HG02938 (cell line): Measurements from ENCODE around the gene SLC2A8.

Experiments used
- ATAC-seq: cut with Tn5 transposase; IDR thresholded peaks from one replicate; pipeline ENCODE4 v1.9.1; 2021; ENCODE audit warnings: mild to moderate bottlenecking, moderate library complexity; ENCODE audit not compliant: unreplicated experiment

The SLC2A8 gene

DNA sequence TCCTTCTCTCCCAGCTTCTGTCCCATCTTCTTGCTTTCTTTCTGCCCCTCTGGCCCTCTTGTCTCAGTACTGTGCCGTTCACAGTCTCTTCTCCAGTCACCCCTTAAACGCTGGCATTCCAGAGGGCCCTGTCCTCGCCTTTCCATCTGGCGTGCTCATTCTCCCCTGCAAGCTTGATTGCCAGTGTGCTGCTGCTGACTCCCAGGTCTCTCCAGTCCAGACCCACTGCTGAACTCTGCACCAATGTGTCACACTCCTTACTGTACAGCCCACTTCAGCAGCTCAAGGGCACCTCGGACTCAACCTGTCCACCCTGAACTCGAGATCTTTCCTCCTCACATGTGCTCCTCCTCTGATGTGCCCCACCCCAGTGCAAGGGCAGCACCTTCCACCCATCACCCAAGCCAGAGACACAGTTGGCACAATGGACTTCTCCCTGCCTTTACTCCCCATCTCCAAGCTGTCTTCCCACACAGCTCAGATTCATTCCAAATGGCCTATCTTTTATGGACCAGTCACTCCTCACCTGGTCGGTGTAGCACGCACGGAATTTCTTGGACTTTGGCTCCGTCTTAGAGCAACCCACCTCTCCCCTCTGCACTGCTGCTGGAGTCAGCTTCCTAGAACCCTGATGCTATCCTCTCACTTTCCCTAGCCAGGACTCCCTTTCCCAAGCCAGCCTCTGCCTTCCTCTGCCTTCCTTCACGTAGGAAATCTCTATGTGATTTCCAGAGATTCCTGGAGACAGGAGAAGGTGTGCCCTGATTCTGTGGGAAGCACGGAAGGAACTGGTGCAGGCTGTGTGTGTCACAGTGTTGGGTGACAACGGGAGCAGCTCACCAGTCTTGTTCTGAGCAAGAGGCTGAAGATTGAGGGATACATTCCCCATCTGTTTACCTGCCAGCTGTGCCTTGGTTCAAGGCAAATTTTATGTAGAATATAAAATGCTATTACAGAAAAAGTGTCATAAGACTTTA, 26.0 kb upstream of the SLC2A8 start:
- ATAC-seq, result no peak

DNA sequence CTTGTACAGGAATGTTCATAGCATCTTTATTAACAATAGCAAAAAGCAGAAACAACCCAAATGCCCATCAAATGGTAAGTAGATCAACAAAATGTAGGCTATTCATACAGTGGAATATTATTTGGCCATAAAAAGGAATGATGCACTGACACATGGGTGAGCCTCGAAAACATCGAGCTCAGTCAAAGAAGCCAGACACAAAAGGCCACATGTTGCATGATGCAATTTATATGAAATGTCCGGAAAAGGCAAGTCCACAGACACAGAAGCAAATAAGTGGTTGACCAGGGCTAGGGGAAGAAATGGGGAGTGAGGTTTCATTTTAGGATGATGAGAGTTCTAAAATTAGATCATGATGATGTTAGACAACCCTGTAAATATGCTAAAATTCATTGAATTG, 16.5 kb upstream of the SLC2A8 start:
- ATAC-seq, result no peak

DNA sequence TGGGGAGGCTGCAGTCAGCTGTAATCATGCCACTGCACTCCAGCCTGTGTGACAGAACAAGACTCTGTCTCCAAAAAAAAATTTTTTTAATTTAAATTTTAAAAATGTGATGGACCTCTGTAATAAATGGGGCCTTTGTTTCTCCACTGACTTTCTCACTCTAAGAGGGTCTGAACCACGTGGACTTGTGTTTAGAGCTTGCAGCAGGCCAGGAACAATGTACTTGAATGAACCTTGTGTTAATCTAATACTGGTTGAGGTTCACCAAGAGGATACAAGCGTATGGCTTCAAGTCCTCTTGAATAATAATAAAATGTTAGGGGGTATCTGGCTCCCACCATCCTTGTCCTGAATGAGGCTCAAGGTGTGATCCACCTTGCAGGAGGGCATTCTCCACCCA, 14.4 kb upstream of the SLC2A8 start:
- ATAC-seq, result no peak

DNA sequence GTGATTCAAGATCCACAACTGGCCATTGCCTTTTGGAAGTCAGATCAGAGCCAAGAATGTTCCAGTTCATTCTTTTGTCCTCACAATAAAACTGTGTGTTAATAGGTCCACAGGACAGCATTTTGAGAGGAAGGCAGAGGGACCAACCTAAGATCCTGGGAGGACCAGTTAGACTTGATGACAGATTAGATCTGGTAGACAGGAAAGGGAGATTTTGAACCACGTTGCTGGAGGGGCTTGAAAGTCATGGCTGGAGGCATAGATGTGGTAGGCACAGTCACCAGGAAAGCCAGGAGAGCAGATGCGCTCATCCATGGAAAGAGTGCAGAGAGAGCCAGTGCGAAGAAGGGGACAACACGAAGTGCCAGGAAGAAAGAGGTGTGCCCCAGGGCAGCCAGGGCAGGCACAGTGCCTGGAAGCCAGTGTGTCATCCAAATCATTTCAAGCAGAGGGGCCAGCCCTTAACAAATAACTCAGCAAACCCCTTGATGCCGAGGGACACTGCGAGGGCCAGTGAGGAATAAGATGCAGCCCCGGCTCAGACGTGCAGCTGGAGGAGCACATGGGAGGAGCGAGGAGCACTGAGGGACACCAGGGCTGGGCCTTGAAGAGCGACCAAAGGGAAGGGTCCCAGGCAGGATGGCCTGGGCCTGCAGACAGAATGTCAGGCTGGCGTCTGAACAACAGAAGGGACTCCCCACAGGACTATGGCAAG, 12.8 kb upstream of the SLC2A8 start:
- no peak for ATAC-seq

DNA sequence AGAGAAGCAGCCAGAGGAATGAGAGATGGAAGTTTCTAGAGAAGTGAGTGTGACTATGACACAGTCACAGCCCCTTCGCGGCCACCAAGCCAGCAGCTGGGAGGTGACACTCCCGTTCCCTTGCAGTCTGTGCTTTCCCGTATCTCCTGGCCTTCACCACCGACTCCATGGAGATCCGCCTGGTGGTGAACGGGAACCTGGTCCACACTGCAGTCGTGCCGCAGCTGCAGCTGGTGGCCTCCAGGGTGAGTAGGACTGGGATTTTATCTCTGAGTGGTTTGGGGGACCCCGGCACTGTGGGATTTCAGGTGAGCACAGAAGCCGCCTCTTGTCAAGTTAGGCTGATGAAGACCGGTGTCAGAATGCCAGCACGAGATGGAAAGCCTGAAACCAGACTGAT, 12.1 kb upstream of the SLC2A8 start:
- no peak for ATAC-seq

DNA sequence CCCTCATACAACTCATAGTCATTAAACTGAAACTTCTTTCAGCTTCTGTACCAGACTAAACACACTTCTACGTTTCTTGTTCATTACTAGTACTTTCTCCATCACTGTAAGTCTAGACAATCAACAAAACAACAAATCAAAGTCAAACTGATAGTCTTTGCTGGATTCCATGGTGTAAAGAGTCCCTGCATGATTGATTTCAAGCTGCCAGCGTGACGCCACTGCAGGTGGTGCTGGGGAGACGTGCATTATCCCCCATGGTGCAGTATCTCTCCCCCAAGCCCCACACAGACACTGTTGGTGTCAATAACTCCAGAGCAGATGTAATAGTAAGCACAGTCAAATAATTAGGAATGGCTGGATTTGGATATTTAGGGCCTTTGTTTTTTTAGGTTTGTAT, 10.7 kb upstream of the SLC2A8 start:
- ATAC-seq, result no peak

DNA sequence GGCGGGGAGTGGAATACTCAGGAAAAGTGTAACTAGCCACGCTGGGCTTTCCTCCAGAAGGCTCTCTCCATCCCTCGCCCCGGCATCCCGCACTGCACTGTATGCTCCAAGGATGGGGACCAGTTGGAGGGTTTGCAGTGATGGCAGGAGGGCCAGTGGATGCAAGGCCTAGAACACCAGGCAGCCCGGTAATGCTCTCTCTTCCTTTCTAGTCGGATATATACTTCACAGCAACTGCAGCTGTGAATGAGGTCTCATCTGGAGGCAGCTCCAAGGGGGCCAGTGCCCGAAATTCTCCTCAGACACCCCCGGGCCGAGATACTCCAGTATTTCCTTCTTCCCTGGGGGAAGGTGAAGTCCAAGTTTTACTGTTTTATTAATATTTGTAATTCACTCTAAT, 10.0 kb upstream of the SLC2A8 start:
- no peak for ATAC-seq

DNA sequence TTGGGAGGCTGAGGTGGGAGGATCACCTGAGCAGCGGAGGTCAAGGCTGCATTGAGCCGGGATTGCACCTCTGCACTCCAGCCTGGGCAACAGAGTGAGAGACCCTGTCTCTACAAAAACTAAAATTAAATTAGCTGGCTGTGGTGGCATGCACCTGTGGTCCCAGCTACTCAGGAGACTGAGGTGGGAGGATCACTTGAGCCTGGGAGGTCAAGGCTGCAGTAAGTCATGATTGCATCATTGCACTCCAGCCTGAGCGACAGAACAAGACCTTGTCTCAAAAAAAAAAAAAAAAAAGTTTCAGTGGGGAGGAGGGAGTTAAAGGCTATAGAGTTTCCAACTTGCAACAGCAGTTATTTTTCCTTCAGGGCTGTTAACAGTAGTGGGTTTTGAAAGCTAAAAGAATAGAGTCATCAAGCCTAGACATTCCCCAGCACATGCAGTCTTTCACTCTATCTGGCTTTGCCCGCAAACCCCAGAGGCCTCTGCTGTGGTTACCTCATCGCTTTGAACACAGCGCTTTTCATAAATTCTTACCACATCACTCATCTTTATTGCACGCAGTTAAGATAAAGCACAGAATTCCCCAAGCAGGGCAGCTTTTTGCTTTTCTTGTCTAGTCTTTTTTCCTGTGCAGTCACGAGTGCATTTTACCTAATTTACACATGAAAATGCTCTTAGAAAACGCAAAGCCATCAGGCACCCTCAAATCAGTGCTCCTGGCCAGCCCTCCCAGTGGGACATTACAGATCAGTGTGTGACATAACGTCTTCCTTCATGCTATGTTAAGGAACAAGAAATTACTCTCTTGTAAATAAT, 8.7 kb upstream of the SLC2A8 start:
- ATAC-seq, result peak; percentile 70

DNA sequence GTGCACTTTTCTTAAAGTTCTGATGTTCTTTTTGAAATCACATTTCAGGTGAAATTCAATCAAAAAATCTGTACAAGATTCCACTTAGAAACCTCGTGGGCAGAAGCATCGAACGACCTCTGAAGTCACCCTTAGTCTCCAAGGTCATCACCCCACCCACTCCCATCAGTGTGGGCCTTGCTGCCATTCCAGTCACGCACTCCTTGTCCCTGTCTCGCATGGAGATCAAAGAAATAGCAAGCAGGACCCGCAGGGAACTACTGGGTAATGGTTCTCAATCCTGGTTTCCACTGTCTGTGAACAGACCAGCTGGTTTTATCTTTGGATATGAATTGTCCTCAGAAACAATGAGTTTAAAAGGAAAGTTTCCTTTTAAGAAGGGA, 8.1 kb upstream of the SLC2A8 start:
- ATAC-seq, result no peak

DNA sequence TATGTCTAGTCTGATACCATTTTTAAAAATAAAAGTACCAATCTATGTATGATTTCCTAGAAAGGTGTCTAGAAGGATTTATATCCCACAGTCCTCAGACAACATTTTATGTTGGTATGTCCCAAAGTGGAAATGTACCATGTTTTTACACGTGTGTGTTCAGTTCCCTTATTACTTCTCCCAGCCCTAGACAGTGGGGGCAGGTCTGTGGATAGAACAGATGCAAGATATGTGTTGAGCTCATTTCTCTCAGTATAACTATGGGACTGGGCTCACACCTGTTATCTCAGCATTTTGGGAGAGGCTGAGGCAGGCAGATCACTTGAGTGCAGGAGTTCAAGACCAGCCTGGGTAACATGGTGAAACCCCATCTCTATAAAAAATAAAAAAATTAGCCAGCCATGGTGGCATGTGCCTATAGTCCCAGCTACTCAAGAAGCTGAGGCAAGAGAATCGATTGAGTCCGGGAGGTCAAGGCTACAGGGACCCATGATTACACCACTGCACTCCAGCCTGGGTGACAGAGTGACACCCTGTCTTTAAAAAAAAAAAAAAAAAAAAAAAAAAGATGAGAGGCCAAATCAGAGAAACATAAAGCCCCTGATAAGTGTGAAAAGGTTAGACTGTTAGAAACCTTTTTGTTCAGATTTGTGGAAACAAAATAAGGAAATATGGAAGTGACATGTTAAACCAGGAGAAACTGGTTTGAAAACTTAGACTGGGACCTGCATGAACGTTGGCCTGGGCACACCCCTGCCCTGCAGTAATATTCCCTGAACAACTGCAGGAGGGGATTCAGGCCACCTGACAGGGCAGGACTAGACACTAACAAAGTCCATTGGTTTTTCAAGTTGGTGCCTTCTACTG, 7.4 kb upstream of the SLC2A8 start:
- no peak for ATAC-seq

DNA sequence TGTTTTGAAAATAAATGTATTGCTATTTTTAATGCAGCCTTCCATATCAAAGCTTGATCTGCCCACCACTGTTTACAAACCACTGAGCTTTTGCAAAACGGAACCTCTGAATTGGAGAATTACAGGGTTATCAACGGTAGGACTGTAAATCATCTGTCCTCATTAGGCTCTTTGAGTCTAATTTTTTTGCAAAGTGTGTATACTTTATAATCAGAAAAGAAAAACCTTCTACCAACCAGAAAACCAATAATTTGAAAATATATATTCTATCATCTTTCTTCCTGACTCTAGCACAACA, 6.8 kb upstream of the SLC2A8 start:
- no peak for ATAC-seq

DNA sequence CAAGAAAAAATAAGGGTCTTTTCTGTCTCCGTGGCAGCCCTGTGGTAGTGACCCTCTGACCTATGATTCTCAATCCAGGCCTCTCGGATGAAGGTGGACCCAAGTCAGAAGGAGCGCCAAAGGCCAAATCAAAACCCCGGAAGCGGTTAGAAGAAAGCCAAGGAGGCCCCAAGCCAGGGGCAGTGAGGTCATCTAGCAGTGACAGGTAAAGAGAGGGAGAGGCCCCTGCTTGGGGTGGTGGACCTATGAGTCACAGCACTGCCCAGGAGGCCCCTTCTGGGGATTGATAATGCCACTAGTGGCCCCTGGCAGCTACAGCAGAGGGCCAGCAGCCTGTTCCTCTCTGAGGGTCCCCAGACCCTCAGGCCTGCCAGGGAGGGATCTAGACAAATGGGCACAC, 6.4 kb upstream of the SLC2A8 start:
- no peak for ATAC-seq

DNA sequence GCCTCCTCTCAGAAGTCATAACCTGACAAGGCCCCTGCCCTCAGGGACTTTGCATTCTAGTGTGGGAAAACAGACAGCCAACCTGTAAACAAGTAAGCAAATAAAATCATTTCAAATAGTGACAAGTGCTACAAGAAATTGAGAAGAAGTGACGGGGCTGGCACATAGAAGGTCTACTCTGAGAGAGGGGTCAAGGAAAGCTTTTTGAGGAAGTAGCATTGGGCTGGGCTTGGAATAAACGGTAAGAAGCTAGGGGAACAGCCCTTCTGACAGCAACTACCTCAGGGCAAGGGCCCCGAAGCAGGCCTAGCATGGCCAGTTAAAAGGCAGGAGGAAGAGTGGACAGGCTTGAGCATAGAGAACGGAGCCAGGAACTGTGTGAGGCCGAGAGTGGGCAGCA, 4.8 kb upstream of the SLC2A8 start:
- ATAC-seq, result no peak

DNA sequence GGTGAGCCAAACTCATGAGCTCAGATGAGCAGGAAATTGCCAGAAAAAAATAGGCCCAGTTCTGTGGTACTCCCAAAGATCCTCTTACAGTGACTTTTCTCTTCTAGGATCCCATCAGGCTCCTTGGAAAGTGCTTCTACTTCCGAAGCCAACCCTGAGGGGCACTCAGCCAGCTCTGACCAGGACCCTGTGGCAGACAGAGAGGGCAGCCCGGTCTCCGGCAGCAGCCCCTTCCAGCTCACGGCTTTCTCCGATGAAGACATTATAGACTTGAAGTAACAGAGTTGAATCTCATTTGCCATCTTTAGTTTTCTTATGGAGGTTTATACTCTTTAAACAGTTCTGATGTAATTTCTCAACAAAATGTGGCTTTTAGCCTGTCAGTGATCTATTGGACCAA, 4.0 kb upstream of the SLC2A8 start:
- ATAC-seq, result no peak

DNA sequence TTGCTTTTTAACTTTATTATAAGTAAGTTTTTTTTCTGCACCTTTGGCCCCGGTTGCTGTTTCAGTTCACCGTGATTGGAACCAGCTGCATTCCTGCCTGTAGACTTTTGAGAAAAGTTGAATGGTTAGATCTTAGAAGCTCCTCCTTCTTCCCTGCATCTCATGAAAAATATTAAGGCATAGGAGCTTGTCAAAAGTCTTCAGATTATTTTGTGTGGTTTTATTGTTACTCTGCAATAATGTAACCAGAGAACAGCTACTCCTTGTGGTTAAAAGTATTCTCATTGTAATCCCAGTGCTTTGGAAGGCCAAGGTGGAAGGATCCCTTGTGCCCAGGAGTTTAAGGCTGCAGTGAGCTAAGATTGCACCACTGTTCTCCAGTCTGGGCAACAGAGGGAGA, 3.3 kb upstream of the SLC2A8 start:
- ATAC-seq, result no peak

DNA sequence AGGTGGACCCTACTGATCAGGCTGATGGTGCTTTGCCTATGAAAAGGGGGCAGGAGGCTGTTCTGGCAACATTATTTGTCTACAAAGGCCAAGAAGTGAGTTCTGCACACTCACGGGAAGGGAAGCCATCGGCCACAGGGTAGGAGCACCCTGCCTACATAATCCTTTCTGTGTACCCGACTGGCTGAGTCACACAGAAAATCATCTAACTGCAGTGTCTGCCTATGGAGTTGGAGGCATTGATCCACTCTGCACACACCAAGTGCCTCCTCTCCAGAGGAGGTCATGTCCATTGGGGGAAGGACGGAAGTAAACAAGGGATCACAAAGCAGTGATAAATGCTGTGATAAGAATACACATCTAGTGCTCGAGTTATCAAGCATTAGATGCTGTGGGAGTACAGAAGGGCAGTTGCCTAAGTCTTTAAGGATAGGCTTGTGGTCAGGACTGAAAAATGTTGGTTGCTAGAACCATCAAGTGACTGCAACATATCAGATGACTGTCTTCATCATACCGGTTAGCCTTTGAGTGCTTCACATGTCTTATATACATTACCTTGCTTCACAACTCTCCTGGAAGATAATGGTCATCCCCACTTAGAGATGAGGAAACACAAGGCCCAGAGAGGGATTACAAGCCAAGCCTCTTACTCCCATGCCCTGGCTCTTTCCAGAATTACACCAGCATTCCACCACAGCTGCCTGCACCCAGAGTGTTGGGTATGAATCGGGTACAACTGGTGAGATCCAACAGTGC, 1.3 kb upstream of the SLC2A8 start:
- no peak for ATAC-seq

DNA sequence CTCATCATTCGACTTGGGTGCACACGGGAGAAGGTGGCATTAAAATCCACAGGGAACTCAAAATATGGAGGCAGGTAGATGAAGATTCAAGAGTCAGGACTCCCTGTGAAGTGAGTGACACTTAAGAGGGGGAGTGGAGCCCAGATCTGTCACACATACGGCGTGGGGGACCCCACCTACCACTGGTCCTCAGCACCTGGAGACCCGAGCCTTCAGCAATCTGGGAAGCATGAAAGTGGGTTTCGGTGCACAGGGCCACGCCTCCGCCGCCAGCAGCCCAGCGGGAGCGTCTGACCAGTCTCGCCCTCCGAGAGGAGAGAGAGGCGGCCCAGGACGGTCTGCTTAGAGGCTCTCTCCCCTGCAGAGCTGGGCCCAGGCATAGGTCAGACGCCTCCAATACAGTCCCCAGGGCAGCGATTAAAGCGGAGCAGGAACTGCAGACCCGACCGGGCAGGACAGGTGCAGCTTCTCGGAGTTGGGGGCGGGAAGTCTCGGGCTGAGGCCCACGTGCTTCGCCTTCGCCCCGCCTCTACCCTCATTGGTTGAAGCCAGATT, 639 bp upstream of the SLC2A8 start:
- peak; percentile 7 for ATAC-seq

DNA sequence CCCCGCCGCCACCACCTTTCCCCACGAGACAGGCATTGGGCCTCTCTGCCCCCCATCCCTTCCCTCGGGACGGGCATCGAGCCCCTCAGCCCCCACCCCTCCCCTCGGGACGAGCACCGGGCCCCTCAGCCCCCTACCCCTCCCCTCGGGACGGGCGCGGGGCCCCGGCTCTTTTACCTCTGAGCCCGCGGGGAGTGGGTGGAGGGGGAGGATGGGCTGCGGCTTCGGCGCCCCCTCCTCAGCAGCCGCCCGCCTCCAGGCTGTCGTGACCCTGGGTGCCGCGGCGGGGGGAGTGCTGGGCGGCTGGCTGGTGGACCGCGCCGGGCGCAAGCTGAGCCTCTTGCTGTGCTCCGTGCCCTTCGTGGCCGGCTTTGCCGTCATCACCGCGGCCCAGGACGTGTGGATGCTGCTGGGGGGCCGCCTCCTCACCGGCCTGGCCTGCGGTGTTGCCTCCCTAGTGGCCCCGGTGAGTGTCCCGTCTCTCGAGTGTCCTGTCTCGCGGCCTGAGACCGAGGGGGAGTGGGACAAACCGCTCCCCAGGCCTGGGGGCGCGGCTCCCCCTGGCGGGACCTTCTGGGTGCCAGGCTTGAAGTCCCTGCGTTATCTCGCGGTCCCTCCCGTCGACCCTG, 791 bp downstream of the SLC2A8 start:
- no peak for ATAC-seq

DNA sequence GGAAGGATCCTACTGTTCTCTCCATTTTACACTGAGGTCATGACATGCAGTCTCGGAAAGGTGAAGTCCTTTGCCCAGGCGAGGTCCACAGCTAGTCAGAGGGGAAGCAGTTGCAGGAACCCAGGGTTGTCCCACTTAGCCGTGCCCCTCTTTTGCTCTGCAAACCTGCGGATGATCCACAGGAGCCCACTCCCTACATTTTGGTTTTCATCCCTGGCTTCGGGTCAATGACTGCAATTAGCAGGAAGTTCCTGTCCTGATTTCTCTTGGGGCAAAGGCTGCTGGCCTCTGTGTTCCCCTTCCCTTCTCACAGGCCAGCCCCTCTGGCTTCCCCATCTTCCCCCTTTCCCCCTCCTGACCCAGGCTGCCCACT, 1.3 kb downstream of the SLC2A8 start:
- ATAC-seq, result no peak
